Peyer's patch (tissue), 4 donors: Measurements from ENCODE around the gene CCT7. TPM values are rescaled to one million over a fixed set of nuclear protein-coding genes. Genes with fewer than 3 reads are reported as not detected.

ENCODE experiments used
- DNase-seq, 3 donors: peaks; one replicate each; pipeline ENCODE4 v3.0.0-alpha.2; 2017 to 2019
- H3K27ac ChIP-seq, 4 donors: fragments of 200-600 bp; sonication (generic); one replicate each; pipeline ENCODE4 v1.5.1; 2016 to 2019
- H3K27me3 ChIP-seq, 2 donors: fragments of 200-600 bp; sonication (generic); one replicate each; pipeline ENCODE4 v1.5.1; 2019
- H3K36me3 ChIP-seq, 3 donors: fragments of 200-600 bp; sonication (generic); one replicate each; pipeline ENCODE4 v1.5.1; 2016 to 2019
- H3K4me1 ChIP-seq, 4 donors: fragments of 200-600 bp; sonication (generic); one replicate each; pipeline ENCODE4 v1.5.1; 2016 to 2019
- H3K4me3 ChIP-seq, 4 donors: fragments of 200-600 bp; sonication (generic); 1 replicate in 3 of 4; 2 replicates in 1 of 4; pipeline ENCODE4 v1.5.1; 2016 to 2019; ENCODE audit warnings: mild to moderate bottlenecking in 1 of 4
- H3K9me3 ChIP-seq, 4 donors: fragments of 200-600 bp; sonication (generic); one replicate each; pipeline ENCODE4 v1.5.1; 2016 to 2019; ENCODE audit warnings: mild to moderate bottlenecking in 1 of 4
- POLR2A ChIP-seq, 2 donors: fragments of 450-650 bp; IDR thresholded peaks; one replicate each; pipeline ENCODE4 v1.5.1; 2017; ENCODE audit warnings: antibody characterized with exemption in 2 of 2, mild to moderate bottlenecking in 2 of 2, moderate library complexity in 2 of 2
- total RNA-seq, 4 donors: library from RNA; depleted of rRNA; stranded (reverse); fragments of >200 nt; gene quantifications; one replicate each; pipeline ENCODE4 v1.1.0, GENCODE V29; 2016
- TF ChIP-seq, protein P1 (sequence below), 6 experiments: fragments of 450-650 bp in 4 of 6; fragments of 200-600 bp in 2 of 6; sonication (generic) in 1 of 6; IDR thresholded peaks; one replicate each; pipeline ENCODE4 v1.5.1; 2017 to 2019; ENCODE audit warnings: antibody characterized with exemption in 6 of 6, mild to moderate bottlenecking in 3 of 6, moderate library complexity in 1 of 6

The CCT7 gene
- total RNA-seq, 4 donors from 2014 or later, result 83.5 to 131 (median 95.6) TPM

DNA sequence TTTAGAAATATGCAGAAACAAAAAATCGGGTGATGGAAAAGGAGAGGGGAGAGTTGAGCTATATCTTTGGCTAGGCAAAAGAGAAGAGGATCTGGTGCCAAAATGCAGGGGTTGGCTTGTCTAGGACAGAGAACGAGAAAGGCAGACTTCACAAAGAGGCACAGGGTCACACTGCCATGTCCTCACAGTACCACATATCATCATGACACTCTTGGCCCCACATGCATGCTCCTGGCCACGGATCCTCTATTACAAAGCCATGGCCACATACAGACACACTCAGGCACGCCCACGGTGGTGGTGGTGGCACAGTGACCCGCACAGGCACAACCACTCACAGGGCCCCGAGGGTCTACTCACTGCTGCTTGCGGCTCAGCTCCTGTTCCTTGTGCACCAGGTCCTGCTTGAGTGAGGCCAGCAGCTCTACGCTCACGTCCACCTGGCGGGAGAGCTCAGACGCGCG lies 34.3 kb downstream of the CCT7 start:
- Histone ChIP-seq H3K27me3 (peaks cover 0 to 4% of the 10 kb centered on the region in 2 donors), H3K4me3 (peak overlapping the region in 2 of 4 donors; percentile 42 to 59), H3K27ac (peak overlapping the region in 2 of 4 donors; percentile 50 to 68)

DNA sequence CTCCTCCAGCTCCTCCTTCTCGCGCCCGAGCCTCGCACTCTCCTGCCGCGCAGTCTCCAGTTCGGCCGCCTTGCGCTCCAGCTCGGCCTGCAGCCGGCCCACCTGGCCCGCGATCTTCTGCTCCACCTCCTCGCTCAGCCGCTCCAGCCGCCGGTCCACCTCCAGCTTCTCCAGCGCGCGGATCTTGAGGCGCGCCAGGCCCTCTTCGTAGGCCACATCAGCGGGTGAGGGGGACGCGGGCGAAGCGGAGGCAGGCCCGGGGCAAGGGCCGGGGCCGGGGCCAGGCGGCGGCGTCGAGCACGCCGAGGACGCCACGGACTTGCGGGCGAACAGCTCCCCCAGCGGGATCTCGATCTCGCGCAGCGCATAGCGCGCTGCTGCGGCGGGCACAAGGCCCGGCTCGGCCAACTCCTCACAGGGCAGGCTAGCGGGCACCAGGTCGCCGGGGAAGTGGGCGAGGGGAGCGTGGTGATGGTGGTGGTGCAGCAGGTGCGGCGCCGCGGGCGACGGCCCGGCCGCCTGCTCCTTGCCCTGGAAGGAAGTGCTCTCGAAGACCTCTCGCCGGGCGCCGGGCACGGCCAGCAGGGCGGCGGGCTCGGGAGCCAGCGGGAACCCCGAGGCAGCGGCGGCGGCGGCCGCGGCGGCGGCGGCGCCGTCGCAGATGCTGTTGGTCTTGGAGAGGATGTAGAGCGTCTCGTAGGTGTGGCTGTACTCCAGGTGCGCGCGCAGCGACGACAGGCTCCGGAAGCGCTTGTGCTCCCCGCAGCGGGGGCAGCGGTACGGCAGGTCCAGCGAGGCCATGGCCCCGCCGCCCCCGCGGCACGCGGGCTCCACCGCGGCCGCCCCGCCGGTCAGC lies 35.0 kb downstream of the CCT7 start:
- DNase-seq, result peak; percentile 71 to 89 (median 81)
- Histone ChIP-seq H3K4me1 (peaks cover 0 to 14% (median 0%) of the 10 kb centered on the region in 4 donors), H3K27ac (peak overlapping the region in 3 of 4 donors; percentile 49 to 68 (median 50)), H3K27me3 (peaks cover 0 to 4% of the 10 kb centered on the region in 2 donors), H3K9me3 (no peaks in the 10 kb centered on the region), H3K4me3 (peak overlapping the region; percentile 28 to 59 (median 44)), H3K36me3 (no peaks in the 10 kb centered on the region)
- TF ChIP-seq POLR2A (IDR thresholded peaks at IDR 0.05), result peak in 1 of 2 donors; percentile 50
- TF ChIP-seq, protein P1, sequence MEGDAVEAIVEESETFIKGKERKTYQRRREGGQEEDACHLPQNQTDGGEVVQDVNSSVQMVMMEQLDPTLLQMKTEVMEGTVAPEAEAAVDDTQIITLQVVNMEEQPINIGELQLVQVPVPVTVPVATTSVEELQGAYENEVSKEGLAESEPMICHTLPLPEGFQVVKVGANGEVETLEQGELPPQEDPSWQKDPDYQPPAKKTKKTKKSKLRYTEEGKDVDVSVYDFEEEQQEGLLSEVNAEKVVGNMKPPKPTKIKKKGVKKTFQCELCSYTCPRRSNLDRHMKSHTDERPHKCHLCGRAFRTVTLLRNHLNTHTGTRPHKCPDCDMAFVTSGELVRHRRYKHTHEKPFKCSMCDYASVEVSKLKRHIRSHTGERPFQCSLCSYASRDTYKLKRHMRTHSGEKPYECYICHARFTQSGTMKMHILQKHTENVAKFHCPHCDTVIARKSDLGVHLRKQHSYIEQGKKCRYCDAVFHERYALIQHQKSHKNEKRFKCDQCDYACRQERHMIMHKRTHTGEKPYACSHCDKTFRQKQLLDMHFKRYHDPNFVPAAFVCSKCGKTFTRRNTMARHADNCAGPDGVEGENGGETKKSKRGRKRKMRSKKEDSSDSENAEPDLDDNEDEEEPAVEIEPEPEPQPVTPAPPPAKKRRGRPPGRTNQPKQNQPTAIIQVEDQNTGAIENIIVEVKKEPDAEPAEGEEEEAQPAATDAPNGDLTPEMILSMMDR (IDR thresholded peaks at IDR 0.05), result peak in 2 of 6 experiments; percentile 30 to 37

More for the DNA sequence above, 34.3 kb downstream of the CCT7 start:
- no peak for TF ChIP-seq POLR2A (IDR thresholded peaks at IDR 0.05)
- TF ChIP-seq, protein P1 (IDR thresholded peaks at IDR 0.05), result no peak
- H3K9me3 ChIP-seq, result no peaks in the 10 kb centered on the region
- DNase-seq, result no peak
- H3K36me3 ChIP-seq, result no peaks in the 10 kb centered on the region
- H3K4me1 ChIP-seq, result peaks cover 0 to 14% (median 0%) of the 10 kb centered on the region in 4 donors

DNA sequence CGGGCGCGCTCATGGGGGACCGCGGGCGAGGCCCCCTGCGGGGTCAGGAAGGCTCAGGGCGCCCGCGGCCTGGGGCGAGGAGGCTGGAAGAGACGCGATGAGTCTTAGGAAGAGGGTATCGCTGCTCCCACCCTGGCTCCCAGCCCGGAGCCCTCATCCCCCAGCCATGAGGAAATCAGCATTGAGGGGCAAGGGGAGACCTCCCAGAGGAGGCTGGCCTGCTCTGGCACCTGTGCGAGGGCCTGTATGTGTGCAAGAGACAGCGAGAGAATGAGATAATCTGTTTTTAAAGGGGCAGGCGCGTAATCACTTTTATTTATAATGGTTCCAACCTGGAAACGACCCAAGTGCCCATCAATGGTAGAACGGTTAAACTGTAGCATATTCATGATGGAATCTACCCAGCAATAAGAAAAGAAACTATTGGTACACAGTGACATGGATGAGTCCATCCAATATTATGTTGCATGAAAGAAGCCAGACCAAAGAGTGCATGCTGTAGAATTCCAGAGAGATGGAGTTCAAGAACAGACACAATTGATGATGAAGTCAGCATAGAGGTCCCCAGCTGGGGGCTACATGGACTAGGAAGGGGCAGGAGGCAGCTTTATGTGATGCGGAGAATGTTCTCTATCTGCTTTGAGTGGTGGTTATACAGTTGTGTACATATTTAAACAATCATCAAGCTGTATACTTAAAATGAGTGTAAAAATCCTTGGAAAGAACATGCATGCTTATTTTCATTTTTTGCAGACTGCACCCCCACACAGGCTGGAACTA lies 35.8 kb downstream of the CCT7 start:
- H3K36me3 ChIP-seq, result no peaks in the 10 kb centered on the region
- peaks cover 0 to 4% of the 10 kb centered on the region in 2 donors for H3K27me3 ChIP-seq
- DNase-seq, result no peak
- no peak for TF ChIP-seq POLR2A (IDR thresholded peaks at IDR 0.05)
- TF ChIP-seq, protein P1 (IDR thresholded peaks at IDR 0.05), result no peak
- H3K27ac ChIP-seq, result peak overlapping the region in 2 of 4 donors; percentile 49 to 68
- H3K4me3 ChIP-seq, result peak overlapping the region; percentile 28 to 59 (median 44)
- peaks cover 0 to 14% (median 0%) of the 10 kb centered on the region in 4 donors for H3K4me1 ChIP-seq
- H3K9me3 ChIP-seq, result no peaks in the 10 kb centered on the region

DNA sequence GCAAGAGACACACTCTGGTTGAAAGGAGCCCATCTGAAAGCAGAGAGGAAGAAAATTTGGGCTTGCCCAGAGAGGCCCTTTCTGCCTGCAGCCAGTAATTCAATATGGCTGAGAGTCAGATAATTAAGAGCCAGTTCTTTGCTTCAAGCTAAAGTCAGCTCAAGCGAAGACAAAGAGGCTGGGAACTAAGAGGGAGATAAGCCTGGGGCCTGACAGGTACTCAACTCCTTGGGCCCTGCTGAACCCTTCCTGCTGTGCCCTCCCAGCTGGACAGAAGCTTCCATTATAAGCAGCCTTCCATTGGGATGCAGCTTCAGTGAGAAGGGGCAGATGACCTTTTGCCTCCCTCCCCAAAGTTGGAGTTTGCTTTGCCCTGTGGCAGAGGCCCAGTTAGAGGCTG lies 38.2 kb downstream of the CCT7 start:
- Histone ChIP-seq H3K36me3 (no peaks in the 10 kb centered on the region), H3K27ac (no peak overlapping the region), H3K27me3 (no peaks in the 10 kb centered on the region), H3K4me3 (no peak overlapping the region), H3K4me1 (peaks cover 0 to 14% (median 0%) of the 10 kb centered on the region in 4 donors), H3K9me3 (no peaks in the 10 kb centered on the region)
- TF ChIP-seq POLR2A (IDR thresholded peaks at IDR 0.05), result no peak
- TF ChIP-seq, protein P1 (IDR thresholded peaks at IDR 0.05), result no peak
- DNase-seq, result no peak

DNA sequence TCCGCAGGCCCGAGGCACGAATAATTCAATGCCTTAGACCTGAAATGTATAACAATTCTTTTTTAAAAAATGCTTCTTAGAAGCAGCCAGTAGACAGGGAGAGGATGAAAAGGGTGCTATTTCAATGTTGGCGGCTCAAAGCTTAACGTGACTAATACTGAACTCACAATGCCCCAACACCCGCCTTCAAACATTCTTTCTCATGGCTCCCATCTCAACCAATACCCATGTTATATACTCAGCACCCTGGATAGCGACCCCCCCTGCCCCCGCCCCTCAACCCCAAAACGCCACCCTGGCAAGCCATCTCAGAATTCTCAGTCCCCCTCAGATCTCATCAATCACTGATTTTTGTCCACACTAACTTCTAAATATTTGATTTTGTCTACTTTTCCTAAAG lies 45.7 kb downstream of the CCT7 start:
- Histone ChIP-seq H3K27ac (no peak overlapping the region), H3K27me3 (no peaks in the 10 kb centered on the region), H3K4me1 (peaks cover 0 to 12% (median 3%) of the 10 kb centered on the region in 4 donors), H3K36me3 (no peaks in the 10 kb centered on the region), H3K4me3 (no peak overlapping the region), H3K9me3 (no peaks in the 10 kb centered on the region)
- no peak for DNase-seq
- no peak for TF ChIP-seq POLR2A (IDR thresholded peaks at IDR 0.05)
- TF ChIP-seq, protein P1 (IDR thresholded peaks at IDR 0.05), result no peak
